SK-N-MC (cell line): ENCODE measurements around the gene LRRC74B.
"Not testable (repeated sequence)": the region's sequence is repeated elsewhere in the genome, so short reads cannot be mapped to it uniquely, and the experiment has no call there.

Experiments used
- DNase-seq: peaks from one replicate; pipeline ENCODE4 v3.0.0-alpha.2; 2011; ENCODE audit warnings: low read depth, low spot score
- H3K27ac ChIP-seq: fragments of 200-600 bp; sonication (generic); 2 replicates; pipeline ENCODE4 v1.5.1; 2016; ENCODE audit warnings: mixed run types
- H3K36me3 ChIP-seq: fragments of 200-600 bp; sonication (generic); 2 replicates; pipeline ENCODE4 v1.6.1; 2017; ENCODE audit warnings: antibody characterized with exemption, low read length, mixed read lengths; ENCODE audit not compliant: insufficient read depth
- H3K4me3 ChIP-seq: fragments of 200-600 bp; sonication (generic); 2 replicates; pipeline ENCODE4 v1.5.1; 2016
- H3K9ac ChIP-seq: fragments of 200-600 bp; sonication (generic); 2 replicates; pipeline ENCODE4 v1.8.0; 2017; ENCODE audit warnings: mixed run types, mixed read lengths; ENCODE audit not compliant: insufficient read length
- H3K9me3 ChIP-seq: fragments of 200-600 bp; sonication (generic); 2 replicates; pipeline ENCODE4 v1.6.1; 2017; ENCODE audit warnings: low read depth, mild to moderate bottlenecking, antibody characterized with exemption, low read length, moderate library complexity, mixed read lengths
- EZH2 ChIP-seq: fragments of 200-600 bp; sonication (generic); IDR thresholded peaks from one replicate; pipeline ENCODE4 v1.6.1; 2017; ENCODE audit warnings: antibody characterized with exemption
- FOXP2 ChIP-seq: optimal IDR thresholded peaks from 2 replicates; pipeline ENCODE3; 2011; ENCODE audit warnings: mild to moderate bottlenecking, moderate library complexity; ENCODE audit not compliant: insufficient read depth; ENCODE audit errors: extremely low read length, control extremely low read depth
- POLR2AphosphoS5 ChIP-seq: IDR thresholded peaks from 2 replicates; pipeline ENCODE4 v1.6.1; 2012; ENCODE audit warnings: mild to moderate bottlenecking, low read depth, low read length, borderline replicate concordance

The LRRC74B gene

DNA sequence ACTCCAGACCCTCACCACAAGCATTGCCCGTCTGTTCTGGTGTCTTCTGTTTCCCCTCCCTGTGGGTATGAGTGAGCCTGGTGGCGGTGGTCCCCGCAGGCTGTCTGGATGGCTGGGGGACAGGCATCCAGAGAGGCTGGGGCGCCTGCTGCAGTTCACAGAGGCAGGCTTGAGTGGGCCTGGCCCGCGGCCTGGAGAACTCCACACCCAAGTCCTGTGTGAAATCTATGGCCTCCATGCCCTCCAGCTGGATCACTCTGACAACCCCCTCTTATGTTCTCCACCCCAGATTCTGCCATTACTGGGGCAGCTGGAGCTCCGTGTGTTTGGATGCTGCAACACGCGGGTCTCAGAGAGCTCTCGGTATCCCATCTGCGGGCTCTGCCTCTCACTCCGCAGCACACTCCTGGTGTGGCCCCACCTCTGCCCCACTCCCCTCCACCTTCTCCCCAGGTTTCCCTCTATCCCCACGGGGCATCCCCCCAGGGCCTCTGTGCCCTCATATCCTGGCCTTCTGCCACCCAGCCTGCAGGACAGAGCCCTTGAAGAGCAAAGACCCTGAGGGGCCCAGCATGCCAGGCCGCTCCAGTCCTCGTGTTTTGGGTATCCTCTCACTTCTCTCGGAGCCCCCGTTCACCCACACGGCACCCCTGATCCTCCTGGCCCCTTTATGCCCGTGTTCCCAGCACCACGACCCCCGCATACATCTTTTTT, 31.3 kb downstream of the LRRC74B start:
- Histone ChIP-seq H3K27ac (no peak overlapping the region), H3K4me3 (no peak overlapping the region), H3K9ac (no peak overlapping the region), H3K36me3 (no peaks in the 10 kb centered on the region), H3K9me3 (no peaks in the 10 kb centered on the region)
- TF ChIP-seq POLR2AphosphoS5, result no peak
- no peak for TF ChIP-seq EZH2
- no peak for TF ChIP-seq FOXP2
- DNase-seq, result no peak

DNA sequence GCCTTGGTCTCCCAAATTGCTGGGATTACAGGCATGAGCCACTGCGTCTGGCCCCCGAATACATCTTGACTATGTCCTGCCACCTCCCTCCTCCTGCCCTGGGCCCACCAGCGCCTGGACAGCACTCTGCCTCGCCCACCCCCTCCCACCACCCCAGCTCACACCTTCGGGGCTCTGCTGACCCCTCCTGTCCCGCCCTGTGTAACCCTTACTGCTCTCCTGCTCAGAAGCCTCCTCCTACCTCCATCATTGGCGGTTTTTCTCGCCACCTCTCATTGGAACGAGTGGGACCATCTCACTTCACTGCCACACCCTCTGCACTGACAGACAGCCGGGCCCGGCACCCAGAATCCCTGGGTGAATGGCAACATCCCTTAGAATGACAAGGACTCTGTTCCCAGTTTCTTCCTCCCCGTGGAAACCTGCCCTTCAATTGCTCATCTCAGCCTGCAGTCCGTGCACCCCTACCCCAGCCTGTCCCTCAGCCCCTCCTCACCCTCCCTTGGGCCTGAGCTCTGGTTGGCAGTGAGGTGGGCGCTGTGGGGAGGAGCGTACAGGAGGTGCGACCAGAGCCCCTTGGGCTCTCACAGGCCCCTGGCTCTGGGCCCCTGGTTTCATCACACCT, 32.2 kb downstream of the LRRC74B start:
- H3K9ac ChIP-seq, result no peak overlapping the region
- no peak for DNase-seq
- no peak for TF ChIP-seq POLR2AphosphoS5
- TF ChIP-seq FOXP2, result no peak
- TF ChIP-seq EZH2, result no peak
- H3K27ac ChIP-seq, result no peak overlapping the region
- no peak overlapping the region for H3K4me3 ChIP-seq
- no peaks in the 10 kb centered on the region for H3K36me3 ChIP-seq
- H3K9me3 ChIP-seq, result no peaks in the 10 kb centered on the region

DNA sequence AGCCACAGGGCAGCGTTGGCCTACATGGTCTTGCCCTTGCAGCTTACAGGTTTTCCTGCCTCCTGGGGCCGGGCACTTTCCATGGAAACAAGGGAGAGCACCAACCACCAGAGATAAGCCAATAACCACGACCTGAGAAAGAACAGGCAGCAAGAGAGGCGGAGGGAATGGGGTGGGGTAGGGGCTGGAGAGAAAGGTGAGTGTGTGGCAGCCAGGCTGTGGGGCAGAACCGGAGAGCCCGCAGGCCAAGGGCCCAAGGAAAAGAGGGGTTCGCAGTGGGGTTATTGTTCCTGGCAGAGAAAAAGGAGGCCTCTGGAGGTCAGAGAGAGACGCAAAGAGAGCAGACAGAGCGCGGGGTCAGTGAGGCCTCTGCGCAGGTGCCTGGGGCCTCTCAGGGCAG, 33.2 kb downstream of the LRRC74B start:
- H3K4me3 ChIP-seq, result no peak overlapping the region
- TF ChIP-seq FOXP2 (no peak), EZH2 (no peak), POLR2AphosphoS5 (no peak)
- H3K27ac ChIP-seq, result no peak overlapping the region
- no peaks in the 10 kb centered on the region for H3K36me3 ChIP-seq
- no peak for DNase-seq
- no peaks in the 10 kb centered on the region for H3K9me3 ChIP-seq
- H3K9ac ChIP-seq, result no peak overlapping the region

DNA sequence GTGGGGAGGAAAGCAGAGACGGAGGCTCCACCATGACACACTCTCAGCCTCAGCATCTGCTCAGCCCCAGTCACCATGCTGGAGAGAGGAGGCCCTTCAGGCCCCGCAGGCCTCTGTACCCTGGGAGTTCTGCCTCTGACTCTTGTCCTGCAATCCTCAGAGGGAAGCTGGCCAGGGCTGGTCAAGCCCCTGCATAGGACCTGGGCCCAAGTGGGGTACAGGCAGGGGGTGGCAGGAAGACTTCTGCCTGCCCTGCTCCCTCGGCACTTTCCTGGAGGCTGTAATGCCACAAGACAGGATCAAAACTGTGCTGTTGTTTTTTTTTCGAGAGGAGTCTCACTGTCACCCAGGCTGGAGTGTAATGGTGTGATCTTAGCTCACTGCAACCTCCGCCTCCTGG, 33.7 kb downstream of the LRRC74B start:
- DNase-seq, result no peak
- TF ChIP-seq EZH2 (no peak), POLR2AphosphoS5 (no peak), FOXP2 (no peak)
- Histone ChIP-seq H3K9ac (no peak overlapping the region), H3K4me3 (no peak overlapping the region), H3K9me3 (no peaks in the 10 kb centered on the region), H3K36me3 (no peaks in the 10 kb centered on the region), H3K27ac (no peak overlapping the region)

DNA sequence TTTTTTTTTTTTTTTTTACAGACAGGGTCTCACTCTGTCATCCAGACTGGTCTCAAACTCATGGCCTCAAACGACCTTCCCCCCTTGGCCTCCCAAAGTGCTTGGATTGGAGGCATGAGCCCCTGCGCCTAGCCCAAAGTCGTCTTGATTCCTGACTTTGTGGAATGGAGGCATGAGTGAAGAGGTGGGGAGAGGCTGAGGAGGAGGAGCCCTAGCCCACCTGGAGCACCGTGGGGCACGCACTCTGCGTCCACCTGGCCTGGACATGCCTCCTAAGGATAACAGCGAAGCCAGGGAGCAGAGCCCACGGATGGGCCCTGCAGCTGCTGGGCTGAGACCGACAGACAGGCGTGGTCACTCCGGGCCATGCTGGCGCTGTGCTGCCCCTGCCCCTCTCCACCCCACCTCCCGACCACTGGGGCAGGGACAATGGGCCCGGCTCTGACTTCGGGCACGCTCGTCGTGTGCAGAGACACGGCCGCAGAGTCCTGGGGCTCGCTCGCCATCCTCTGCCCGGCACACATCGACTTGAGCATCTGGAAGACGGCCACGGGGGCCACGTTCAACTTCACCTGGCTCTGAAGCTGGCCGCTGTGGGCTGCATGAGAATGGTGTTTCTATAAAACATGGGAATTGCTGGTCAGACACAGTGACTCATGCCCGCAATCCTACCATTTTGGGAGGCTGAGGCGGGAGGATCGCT, 34.8 kb downstream of the LRRC74B start:
- DNase-seq, result no peak
- no peak overlapping the region for H3K4me3 ChIP-seq
- H3K9me3 ChIP-seq, result no peaks in the 10 kb centered on the region
- H3K27ac ChIP-seq, result no peak overlapping the region
- TF ChIP-seq POLR2AphosphoS5, result no peak
- TF ChIP-seq EZH2, result no peak
- TF ChIP-seq FOXP2, result no peak
- no peak overlapping the region for H3K9ac ChIP-seq
- no peaks in the 10 kb centered on the region for H3K36me3 ChIP-seq

DNA sequence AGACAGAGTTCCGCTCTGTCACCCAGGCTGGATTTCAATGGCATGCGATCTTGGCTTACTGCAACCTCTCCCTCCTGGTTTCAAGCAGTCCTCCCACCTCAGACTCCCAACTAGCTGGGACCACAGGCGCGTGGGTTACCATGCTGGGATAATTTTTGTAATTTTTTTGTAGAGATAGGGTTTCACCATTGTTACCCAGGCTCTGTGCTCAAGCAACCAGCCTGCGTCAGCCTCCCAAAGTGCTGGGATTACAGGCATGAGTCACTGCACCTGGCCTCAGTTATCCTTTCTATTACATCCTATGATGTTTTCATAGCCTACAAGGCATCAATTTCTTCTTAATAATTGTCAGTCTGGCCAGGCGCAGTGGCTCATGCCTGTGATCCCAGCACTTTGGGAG, 36.5 kb downstream of the LRRC74B start:
- H3K27ac ChIP-seq, result no peak overlapping the region
- no peak for TF ChIP-seq FOXP2
- TF ChIP-seq POLR2AphosphoS5, result no peak
- TF ChIP-seq EZH2, result no peak
- DNase-seq, result no peak

DNA sequence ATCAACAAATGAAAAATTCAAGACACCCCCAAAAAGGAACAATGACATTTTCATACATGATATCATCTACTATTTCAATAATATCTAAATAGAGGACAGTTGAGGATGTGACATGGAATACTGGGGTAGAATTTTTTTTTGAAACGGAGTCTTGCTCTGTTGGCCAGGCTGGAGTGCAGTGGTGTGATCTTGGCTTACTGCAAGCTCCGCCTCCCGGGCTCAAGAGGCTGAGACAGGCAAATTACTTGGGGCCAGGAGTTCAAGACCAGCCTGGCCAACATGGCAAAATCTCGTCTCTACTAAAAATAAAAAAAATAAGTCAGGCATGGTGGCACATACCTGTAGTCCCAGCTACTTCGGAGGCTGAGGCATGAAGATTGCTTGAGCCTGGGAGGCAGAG, 41.4 kb downstream of the LRRC74B start:
- Histone ChIP-seq H3K36me3 (no peaks in the 10 kb centered on the region), H3K9me3 (no peaks in the 10 kb centered on the region), H3K27ac (no peak overlapping the region), H3K4me3 (no peak overlapping the region), H3K9ac (no peak overlapping the region)
- no peak for TF ChIP-seq EZH2
- no peak for TF ChIP-seq POLR2AphosphoS5
- DNase-seq, result no peak

More for the DNA sequence above, 36.5 kb downstream of the LRRC74B start:
- no peaks in the 10 kb centered on the region for H3K36me3 ChIP-seq
- H3K4me3 ChIP-seq, result no peak overlapping the region
- no peak overlapping the region for H3K9ac ChIP-seq
- H3K9me3 ChIP-seq, result no peaks in the 10 kb centered on the region

DNA sequence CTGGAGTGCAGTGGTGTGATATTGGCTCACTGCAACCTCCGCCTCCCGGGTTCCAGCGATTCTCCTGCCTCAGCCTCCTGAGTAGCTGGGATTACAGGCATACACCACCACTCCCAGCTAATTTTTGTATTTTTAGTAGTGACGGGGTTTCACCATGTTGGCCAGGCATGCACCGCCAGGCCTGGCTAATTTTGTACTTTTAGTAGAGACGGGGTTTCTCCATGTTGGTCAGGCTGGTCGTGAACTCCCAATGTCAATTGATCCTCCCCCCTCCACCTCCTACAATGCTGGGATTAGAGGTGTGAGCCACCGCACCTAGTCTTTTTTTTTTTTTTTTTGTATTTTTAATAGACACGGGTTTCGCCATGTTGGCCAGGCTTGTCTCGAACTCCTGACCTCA, 42.2 kb downstream of the LRRC74B start:
- H3K9me3 ChIP-seq, H3K4me3 ChIP-seq, H3K9ac ChIP-seq, H3K36me3 ChIP-seq, DNase-seq, H3K27ac ChIP-seq: not testable (repeated sequence)

DNA sequence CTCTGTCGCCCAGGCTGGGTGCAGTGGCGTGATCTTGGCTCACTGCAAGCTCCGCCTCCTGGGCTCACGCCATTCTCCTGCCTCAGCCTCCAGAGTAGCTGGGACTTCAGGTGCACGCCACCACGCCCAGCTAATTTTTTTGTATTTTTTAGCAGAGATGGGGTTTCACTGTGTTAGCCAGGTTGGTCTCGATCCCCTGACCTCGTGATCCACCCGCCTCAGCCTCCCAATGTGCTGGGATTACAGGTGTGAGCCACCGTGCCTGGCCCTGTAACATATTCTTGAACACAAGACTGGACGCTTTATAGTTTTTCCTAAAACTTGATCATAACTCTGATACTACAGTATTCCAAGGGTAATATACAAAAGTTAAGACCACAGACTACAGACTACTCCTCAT, 45.5 kb downstream of the LRRC74B start:
- H3K9me3 ChIP-seq, H3K4me3 ChIP-seq, DNase-seq, H3K36me3 ChIP-seq, H3K9ac ChIP-seq, H3K27ac ChIP-seq: not testable (repeated sequence)
